Muscle layer of colon (tissue), 2 donors: Measurements from ENCODE around the gene SLC27A5.

ENCODE experiments used
- H3K27ac ChIP-seq: one replicate; pipeline ENCODE4 v1.7.0; 2013; ENCODE audit warnings: low read depth, mild to moderate bottlenecking, low read length, moderate library complexity
- H3K27me3 ChIP-seq, 2 donors: one replicate each; pipeline ENCODE4 v1.7.0; 2013; ENCODE audit warnings: low read length in 2 of 2, mild to moderate bottlenecking in 2 of 2; ENCODE audit not compliant: insufficient read depth in 2 of 2, control insufficient read depth in 1 of 2
- H3K36me3 ChIP-seq: one replicate; pipeline ENCODE4 v1.7.0; 2013; ENCODE audit warnings: mild to moderate bottlenecking, low read length; ENCODE audit not compliant: insufficient read depth
- H3K4me1 ChIP-seq: one replicate; pipeline ENCODE4 v1.7.0; 2013; ENCODE audit warnings: mild to moderate bottlenecking, low read length; ENCODE audit not compliant: insufficient read depth
- H3K4me3 ChIP-seq, 2 donors: one replicate each; pipeline ENCODE4 v1.7.0; 2013; ENCODE audit warnings: low read length in 2 of 2, low read depth in 1 of 2, mild to moderate bottlenecking in 1 of 2, moderate library complexity in 1 of 2
- H3K9ac ChIP-seq: one replicate; pipeline ENCODE4 v1.7.0; 2013; ENCODE audit warnings: low read length
- H3K9me3 ChIP-seq: one replicate; pipeline ENCODE4 v1.7.0; 2013; ENCODE audit warnings: mild to moderate bottlenecking, low read length
- donor health status: abdominal sarcoma.
- donor health status: Adenocarcinoma of cecum.

Gene SLC27A5, protein sequence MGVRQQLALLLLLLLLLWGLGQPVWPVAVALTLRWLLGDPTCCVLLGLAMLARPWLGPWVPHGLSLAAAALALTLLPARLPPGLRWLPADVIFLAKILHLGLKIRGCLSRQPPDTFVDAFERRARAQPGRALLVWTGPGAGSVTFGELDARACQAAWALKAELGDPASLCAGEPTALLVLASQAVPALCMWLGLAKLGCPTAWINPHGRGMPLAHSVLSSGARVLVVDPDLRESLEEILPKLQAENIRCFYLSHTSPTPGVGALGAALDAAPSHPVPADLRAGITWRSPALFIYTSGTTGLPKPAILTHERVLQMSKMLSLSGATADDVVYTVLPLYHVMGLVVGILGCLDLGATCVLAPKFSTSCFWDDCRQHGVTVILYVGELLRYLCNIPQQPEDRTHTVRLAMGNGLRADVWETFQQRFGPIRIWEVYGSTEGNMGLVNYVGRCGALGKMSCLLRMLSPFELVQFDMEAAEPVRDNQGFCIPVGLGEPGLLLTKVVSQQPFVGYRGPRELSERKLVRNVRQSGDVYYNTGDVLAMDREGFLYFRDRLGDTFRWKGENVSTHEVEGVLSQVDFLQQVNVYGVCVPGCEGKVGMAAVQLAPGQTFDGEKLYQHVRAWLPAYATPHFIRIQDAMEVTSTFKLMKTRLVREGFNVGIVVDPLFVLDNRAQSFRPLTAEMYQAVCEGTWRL

DNA sequence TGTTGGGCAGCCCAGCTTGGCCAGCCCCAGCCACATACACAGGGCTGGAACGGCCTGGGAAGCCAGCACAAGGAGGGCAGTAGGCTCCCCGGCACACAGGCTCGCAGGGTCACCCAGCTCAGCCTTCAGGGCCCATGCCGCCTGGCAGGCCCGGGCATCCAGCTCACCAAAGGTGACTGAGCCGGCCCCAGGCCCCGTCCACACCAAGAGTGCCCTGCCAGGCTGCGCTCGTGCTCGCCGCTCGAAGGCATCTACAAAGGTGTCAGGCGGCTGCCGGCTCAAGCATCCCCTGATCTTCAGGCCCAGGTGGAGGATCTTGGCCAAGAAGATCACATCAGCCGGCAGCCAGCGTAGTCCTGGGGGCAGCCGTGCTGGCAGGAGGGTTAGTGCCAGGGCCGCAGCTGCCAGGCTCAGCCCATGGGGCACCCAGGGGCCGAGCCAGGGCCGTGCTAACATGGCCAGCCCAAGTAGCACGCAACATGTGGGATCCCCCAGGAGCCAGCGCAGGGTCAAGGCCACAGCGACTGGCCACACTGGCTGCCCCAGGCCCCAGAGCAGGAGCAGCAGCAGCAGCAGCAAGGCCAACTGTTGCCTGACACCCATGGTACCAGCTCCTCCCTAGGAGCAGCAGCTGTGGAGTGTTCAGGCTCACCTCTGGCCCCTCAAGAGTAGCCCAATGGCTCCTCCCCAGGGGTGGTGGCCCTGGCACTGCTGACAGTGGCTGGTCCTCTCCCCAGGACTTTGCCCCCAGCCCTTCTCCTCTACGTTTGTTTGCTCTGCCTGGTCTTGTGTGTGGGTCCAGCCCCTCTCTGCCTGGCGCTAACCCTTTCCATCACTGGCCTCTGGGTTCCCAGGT, at the start of gene SLC27A5:
Gene SLC27A5 (minus strand): TSS at position 640 of the 856 bp plus-strand sequence. CDS start 37 bp downstream, at position 603.
- no peaks in the 10 kb centered on the region for H3K27me3 ChIP-seq
- no peaks in the 10 kb centered on the region for H3K9me3 ChIP-seq
- peaks cover 24% of the 10 kb centered on the region for H3K4me1 ChIP-seq
- H3K4me3 ChIP-seq: no peak within 1 kb of the TSS
- H3K36me3 ChIP-seq: peaks cover 10% of the 10 kb centered on the region
- no peak within 1 kb of the TSS for H3K27ac ChIP-seq
- no peak within 1 kb of the TSS for H3K9ac ChIP-seq

DNA sequence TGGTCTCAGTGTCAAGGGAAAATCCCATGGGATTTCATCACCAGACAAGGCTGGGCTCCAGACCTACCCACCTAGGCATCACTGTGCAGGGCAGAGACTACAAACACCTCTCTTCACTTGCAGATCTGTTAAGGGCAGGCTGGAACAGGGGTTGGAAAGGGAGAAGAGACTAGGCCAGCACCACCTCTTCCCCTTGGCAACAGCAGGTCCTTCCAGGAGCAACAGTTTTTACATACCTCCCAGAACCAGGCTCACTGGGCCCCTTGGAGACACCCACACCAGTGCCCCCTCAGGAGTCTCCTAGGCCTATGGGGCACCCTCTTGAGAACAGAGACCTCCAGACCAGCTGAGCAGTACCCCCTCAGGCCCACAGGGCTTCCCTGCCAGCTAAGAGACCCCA, 49.1 kb upstream of the SLC27A5 start:
- Histone ChIP-seq H3K36me3 (peaks cover 11% of the 10 kb centered on the region), H3K9ac (no peak overlapping the region), H3K4me3 (no peak overlapping the region), H3K27ac (no peak overlapping the region), H3K27me3 (no peaks in the 10 kb centered on the region), H3K4me1 (peaks cover 53% of the 10 kb centered on the region), H3K9me3 (no peaks in the 10 kb centered on the region)

DNA sequence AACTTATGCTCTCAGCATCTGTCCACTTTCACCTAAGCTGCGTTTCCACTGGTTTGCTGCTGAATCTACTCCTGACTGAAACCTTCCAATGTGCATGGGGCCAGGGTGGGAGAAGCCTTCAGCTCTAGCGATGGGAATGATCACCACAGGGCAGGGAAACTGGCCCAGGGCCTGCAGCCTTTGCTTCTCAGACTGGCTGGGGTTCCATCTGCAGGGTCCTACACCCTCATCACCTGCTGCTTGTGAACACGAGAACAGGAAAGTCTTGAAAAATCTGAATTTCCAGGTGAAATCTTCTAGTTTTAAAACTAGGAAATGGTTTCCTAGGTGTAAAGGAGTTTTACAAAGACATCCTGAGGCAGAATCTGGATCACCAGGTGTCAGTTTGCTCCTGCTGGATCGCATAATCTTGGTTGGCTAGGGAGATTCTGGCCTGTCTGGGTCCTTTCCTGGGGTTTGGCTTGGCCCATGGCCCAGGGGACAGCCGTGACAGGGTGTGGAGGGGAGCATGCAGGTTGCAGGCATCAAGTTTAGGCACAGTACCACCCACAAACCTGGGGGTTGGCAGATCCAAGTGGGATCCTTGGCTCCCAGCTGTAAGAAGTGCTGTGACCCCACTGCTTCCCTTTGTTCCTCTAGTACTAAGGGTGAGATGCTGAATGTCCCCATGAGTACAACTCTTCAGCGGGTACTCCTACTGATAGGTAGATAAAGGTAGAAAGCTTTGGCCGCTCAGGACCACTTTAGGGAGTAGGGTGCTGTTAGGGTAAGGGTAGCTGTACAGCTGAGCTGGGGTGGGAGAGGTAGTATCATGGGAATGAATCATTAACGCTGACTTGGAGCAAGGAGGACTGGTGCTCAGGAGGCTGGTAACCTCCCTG, 48.5 kb upstream of the SLC27A5 start:
- Histone ChIP-seq H3K4me3 (peak overlapping the region; percentile 38 to 95), H3K27me3 (no peaks in the 10 kb centered on the region), H3K4me1 (peaks cover 57% of the 10 kb centered on the region), H3K27ac (peak overlapping the region; percentile 93), H3K9me3 (no peaks in the 10 kb centered on the region), H3K36me3 (peaks cover 12% of the 10 kb centered on the region), H3K9ac (no peak overlapping the region)

DNA sequence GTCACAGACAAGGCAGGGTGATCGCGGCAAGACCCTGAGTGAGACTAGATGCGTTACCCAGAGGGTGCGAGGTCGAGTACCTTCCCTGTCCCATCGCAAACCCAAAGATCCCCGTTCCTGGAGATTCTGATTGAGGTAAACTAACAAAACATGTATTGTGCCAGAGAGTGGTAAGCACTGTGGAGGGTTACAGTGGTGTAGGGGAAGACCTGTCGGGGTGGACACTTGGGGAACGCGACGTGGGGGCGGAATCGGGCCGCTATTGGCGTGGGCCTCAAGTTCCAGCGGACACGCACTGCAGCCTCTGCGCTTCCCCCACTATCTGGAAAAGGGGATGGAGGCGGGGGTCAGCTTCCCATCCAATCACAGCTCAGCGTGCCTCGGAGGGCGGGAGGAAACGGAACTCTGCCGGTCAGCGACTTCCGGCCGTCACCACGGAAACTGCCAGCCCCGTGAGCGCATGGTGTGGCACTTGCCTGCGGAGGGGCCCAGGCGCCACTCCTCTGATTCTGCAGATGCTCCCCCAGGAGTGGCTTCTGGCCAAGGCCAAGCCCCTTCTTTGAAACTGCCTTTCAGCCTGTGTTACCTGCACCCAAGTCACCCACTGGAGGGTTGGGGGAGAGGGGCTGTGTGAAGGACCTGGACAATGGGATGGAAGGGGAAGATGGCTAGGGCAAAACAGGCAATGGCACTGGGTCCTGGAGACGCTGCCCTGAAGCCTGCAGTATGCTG, 47.6 kb upstream of the SLC27A5 start:
- Histone ChIP-seq H3K27me3 (no peaks in the 10 kb centered on the region), H3K9ac (peak overlapping the region; percentile 96), H3K27ac (peak overlapping the region; percentile 93), H3K36me3 (peaks cover 12% of the 10 kb centered on the region), H3K4me1 (peaks cover 58% of the 10 kb centered on the region), H3K4me3 (peak overlapping the region; percentile 38 to 95), H3K9me3 (no peaks in the 10 kb centered on the region)

DNA sequence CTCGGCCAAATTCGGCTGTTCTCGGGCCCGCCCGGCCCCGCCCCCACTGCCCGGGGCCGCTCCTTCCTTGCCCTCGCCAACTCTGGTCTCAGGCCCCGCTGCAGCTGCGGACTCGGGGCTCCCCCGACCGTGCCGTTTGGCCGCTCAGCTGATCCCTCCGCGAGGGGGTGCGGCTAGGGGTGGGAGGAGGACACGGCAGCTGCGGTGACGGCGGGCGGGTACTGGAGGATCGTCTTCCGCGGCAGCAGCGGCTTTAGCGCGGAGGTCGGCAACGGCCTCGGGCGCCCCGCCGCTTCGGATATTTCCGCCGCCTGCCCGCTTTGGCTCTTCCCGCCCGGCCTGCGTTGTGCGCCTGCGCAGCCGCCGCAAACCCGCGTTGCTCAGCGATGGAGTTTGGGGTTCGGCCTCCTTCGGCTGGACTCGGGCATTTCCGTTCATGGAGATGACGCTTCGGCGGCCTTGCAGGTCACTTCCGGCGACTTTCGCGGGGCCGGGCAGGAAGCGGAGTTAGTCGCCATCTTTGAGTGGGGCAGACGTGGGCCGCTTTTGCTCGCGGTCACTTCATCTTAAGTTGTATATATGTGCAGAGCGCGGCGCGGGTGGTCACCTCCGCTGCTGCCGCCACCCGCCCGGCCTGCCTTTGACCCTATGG, 47.0 kb upstream of the SLC27A5 start:
- Histone ChIP-seq H3K4me1 (peaks cover 64% of the 10 kb centered on the region), H3K9me3 (no peaks in the 10 kb centered on the region), H3K4me3 (peak overlapping the region; percentile 73 to 95), H3K9ac (peak overlapping the region; percentile 96), H3K27me3 (no peaks in the 10 kb centered on the region), H3K27ac (peak overlapping the region; percentile 93), H3K36me3 (peaks cover 12% of the 10 kb centered on the region)

DNA sequence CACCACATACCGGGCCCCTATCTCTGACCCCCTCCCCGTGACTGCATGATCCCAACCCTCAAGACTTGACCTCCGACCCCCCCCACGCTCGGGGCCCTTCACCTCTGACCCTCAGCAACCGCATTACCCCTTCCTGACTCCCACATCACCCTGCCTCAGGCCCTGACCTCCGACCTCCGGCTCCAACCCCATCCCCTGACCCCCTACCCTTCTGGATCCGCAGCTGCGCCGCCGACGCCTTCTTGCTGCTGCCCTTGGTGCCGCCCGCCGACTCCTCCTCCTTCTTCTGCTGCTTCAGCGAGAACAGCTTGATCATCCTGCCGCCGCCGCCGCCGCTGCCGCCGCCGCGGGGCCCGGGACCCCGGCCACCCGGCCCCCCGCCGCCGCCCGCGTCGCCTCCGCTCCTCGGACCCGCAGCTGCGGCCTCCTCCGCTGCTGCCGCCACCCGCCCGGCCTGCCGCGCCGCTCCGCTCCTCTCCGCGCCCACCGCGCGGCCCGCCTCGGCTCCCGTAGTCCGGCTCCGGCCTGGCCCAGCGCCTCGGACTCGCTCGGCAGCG, 46.4 kb upstream of the SLC27A5 start, which contains the start of gene UBE2M:
Gene UBE2M (minus strand): TSS at position 546 of the 557 bp plus-strand sequence. CDS start 230 bp downstream, at position 316.
- H3K4me1 ChIP-seq: peaks cover 63% of the 10 kb centered on the region
- no peaks in the 10 kb centered on the region for H3K9me3 ChIP-seq
- H3K27ac ChIP-seq: peak within 1 kb of the TSS; percentile 93
- H3K27me3 ChIP-seq: no peaks in the 10 kb centered on the region
- peaks cover 17% of the 10 kb centered on the region for H3K36me3 ChIP-seq
- H3K9ac ChIP-seq: peak within 1 kb of the TSS; percentile 99
- H3K4me3 ChIP-seq: peak within 1 kb of the TSS; percentile 73 to 98

DNA sequence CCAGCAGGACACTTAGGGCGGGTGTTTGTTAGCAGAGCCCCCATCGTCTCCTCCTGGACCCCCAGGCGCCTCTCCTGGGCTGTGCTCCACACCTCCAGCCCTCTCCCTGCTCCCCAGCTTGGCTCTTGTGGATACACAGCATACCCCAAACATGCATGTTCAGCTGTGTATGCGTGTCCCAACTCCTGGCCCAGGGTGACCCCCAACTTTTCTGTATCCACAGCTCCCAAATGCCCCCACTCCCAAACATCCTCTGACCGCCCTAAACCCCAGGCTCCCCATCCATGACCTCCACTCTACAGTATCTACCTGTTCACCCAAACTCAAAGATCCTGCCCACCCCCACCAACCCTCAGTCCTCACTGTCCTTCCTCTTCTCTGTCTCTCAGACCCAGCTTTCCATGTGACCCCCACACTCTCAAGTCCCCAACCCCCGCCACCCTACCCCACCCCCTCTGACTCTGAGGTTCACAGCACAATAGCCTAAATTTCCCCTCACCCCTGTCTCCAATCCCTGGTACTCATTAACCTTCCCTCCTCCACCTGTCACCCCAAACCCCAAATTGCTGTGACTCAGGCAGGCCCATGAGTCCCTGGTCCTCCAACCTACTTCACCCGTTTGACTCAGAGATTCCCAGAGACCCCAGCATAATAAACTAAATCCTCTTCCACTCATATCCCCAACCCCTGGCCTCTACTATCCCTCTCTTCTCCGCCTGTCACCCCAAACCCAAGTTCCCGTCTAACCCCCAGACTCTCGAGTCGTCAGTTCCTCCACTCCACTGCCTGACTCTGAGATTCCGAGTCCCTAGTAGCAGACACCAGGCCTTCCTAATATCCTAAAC, 45.7 kb upstream of the SLC27A5 start:
- peaks cover 58% of the 10 kb centered on the region for H3K4me1 ChIP-seq

DNA sequence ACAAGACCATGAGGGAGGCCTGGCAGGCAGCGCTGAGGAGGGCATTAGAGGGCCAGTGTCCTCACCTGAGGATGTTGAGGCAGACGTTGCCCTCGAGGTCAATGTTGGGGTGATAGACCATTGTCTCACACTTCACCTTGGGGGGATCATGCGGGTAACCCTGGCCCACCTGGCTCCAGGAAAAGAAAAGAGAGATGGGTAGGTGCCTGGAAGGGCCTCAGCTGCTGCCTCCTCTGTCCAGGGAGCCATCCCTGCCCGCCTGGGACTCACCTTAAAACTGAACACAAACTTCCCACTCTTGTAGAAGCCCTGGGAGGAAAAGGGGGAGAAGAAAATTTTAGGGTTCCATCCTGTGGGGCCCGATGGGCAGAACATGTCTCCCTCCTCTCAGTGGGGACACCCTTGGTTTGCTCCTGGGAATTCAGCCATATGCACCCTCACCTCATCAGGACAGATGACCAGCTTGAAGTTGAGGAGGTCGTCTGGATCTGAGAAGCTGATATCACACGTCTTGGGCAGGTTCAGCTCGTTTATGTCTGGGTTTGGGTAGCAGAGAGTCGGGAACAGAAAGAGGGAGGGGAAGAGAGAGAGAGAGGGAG, 44.9 kb upstream of the SLC27A5 start:
- Histone ChIP-seq H3K27me3 (no peaks in the 10 kb centered on the region), H3K4me1 (peaks cover 54% of the 10 kb centered on the region), H3K27ac (peak overlapping the region; percentile 79), H3K9ac (peak overlapping the region; percentile 99), H3K9me3 (no peaks in the 10 kb centered on the region), H3K36me3 (peaks cover 30% of the 10 kb centered on the region), H3K4me3 (peak overlapping the region; percentile 62 to 98)

More for the DNA sequence above, 45.7 kb upstream of the SLC27A5 start:
- Histone ChIP-seq H3K9ac (peak overlapping the region; percentile 99), H3K4me3 (peak overlapping the region; percentile 62 to 98), H3K36me3 (peaks cover 23% of the 10 kb centered on the region), H3K27ac (peak overlapping the region; percentile 79), H3K9me3 (no peaks in the 10 kb centered on the region), H3K27me3 (no peaks in the 10 kb centered on the region)
